CD4-positive, alpha-beta T cell treated with Interleukin-4 for 1 hour (primary cell): ENCODE data around the gene PLCB4.

Experiments used
- DNase-seq, 2 donors: peaks; one replicate each; pipeline ENCODE4 v3.0.0-alpha.2; 2020 to 2022

The PLCB4 gene

GRCh38 chr20:9334866-9335265 lies 266.0 kb downstream of the PLCB4 start:
- DNase-seq = no peak

- DNase-seq = no peak
Measured at GRCh38 chr20:9338101-9338500, 269.2 kb downstream of the PLCB4 start.

GRCh38 chr20:9339708-9340107 lies 270.8 kb downstream of the PLCB4 start:
- DNase-seq = no peak

GRCh38 chr20:9342651-9343050 lies 273.8 kb downstream of the PLCB4 start:
- DNase-seq = no peak

GRCh38 chr20:9344083-9344920 lies 275.4 kb downstream of the PLCB4 start:
- no peak for DNase-seq

- DNase-seq = no peak
Measured at GRCh38 chr20:9348316-9348715, 279.4 kb downstream of the PLCB4 start.

- DNase-seq = no peak
Measured at GRCh38 chr20:9348747-9349146, 279.9 kb downstream of the PLCB4 start.

GRCh38 chr20:9349249-9349648 lies 280.4 kb downstream of the PLCB4 start:
- no peak for DNase-seq

- DNase-seq = no peak
Measured at GRCh38 chr20:9352739-9353138, 283.9 kb downstream of the PLCB4 start.

GRCh38 chr20:9353180-9353915 lies 284.5 kb downstream of the PLCB4 start:
- no peak for DNase-seq

- DNase-seq = no peak
Measured at GRCh38 chr20:9353916-9354276, 285.0 kb downstream of the PLCB4 start.

- no peak for DNase-seq
Measured at GRCh38 chr20:9354579-9354978, 285.7 kb downstream of the PLCB4 start.

GRCh38 chr20:9358001-9358400 lies 289.1 kb downstream of the PLCB4 start:
- DNase-seq = no peak

- DNase-seq = no peak
Measured at GRCh38 chr20:9359561-9360308, 290.8 kb downstream of the PLCB4 start.

GRCh38 chr20:9360431-9360830 lies 291.5 kb downstream of the PLCB4 start:
- DNase-seq = no peak

GRCh38 chr20:9363673-9364072 lies 294.8 kb downstream of the PLCB4 start:
- no peak for DNase-seq

- DNase-seq = no peak
Measured at GRCh38 chr20:9367328-9367727, 298.4 kb downstream of the PLCB4 start.

- DNase-seq = no peak
Measured at GRCh38 chr20:9367746-9368145, 298.9 kb downstream of the PLCB4 start.

- DNase-seq = no peak
Measured at GRCh38 chr20:9368893-9369292, 300.0 kb downstream of the PLCB4 start.

GRCh38 chr20:9369557-9369956 lies 300.7 kb downstream of the PLCB4 start:
- no peak for DNase-seq

- no peak for DNase-seq
Measured at GRCh38 chr20:9374072-9374471, 305.2 kb downstream of the PLCB4 start.

- DNase-seq = no peak
Measured at GRCh38 chr20:9374480-9374879, 305.6 kb downstream of the PLCB4 start.

- no peak for DNase-seq
Measured at GRCh38 chr20:9375221-9375681, 306.4 kb downstream of the PLCB4 start.

- DNase-seq = no peak
Measured at GRCh38 chr20:9377007-9377406, 308.1 kb downstream of the PLCB4 start.
